ENCODE measurements around the gene QRICH1. TPM values are rescaled to one million over a fixed set of nuclear protein-coding genes. Genes with fewer than 3 reads are reported as not detected.

Gene QRICH1
- total RNA-seq, 4 donors from 2014 or later, result 66.2 to 93.9 (median 82.6) TPM

- no peak overlapping the region for H3K4me3 ChIP-seq
- TF ChIP-seq EP300 (IDR thresholded peaks at IDR 0.05) (no peak), CTCF (IDR thresholded peaks at IDR 0.05) (no peak), POLR2A (IDR thresholded peaks at IDR 0.05) (no peak)
- WGBS, 2 donors, result 85 to 86% methylated on average over 11 to 12 of the region's 12 CpGs
- peaks cover 2 to 24% (median 14%) of the 10 kb centered on the region in 4 donors for H3K4me1 ChIP-seq
- peaks cover 4 to 84% (median 22%) of the 10 kb centered on the region in 3 donors for H3K36me3 ChIP-seq
- no peak overlapping the region for H3K27ac ChIP-seq
- no peaks in the 10 kb centered on the region for H3K9me3 ChIP-seq
- H3K27me3 ChIP-seq, result no peaks in the 10 kb centered on the region
- DNase-seq (ENCODE audit: low spot score in 2 of 2), result no peak
Observed at GRCh38 chr3:49122022-49122421, 28.2 kb upstream of the QRICH1 start.

- peaks cover 2 to 24% (median 14%) of the 10 kb centered on the region in 4 donors for H3K4me1 ChIP-seq
- peaks cover 6 to 84% (median 30%) of the 10 kb centered on the region in 3 donors for H3K36me3 ChIP-seq
- peak overlapping the region; percentile 75 to 98 (median 94) for H3K27ac ChIP-seq
- H3K9me3 ChIP-seq, result no peaks in the 10 kb centered on the region
- H3K4me3 ChIP-seq, result peak overlapping the region; percentile 82 to 96 (median 92)
- WGBS, 2 donors, result 68 to 71% methylated on average over 17 of the region's 17 CpGs
- TF ChIP-seq CTCF (IDR thresholded peaks at IDR 0.05), result no peak
- TF ChIP-seq EP300 (IDR thresholded peaks at IDR 0.05), result no peak
- no peak for TF ChIP-seq POLR2A (IDR thresholded peaks at IDR 0.05)
- no peaks in the 10 kb centered on the region for H3K27me3 ChIP-seq
- DNase-seq (ENCODE audit: low spot score in 2 of 2), result no peak
Observed at GRCh38 chr3:49121132-49121736, 27.4 kb upstream of the QRICH1 start.

GRCh38 chr3:49120438-49121131, 26.7 kb upstream of the QRICH1 start, which contains the start of gene USP19:
Gene USP19 (minus strand): TSS chr3:49120823. CDS start chr3:49119145, 1,678 bp downstream.
- TF ChIP-seq EP300 (IDR thresholded peaks at IDR 0.05) (peak; percentile 91 to 93), CTCF (IDR thresholded peaks at IDR 0.05) (peak in 2 of 5 experiments; percentile 18 to 29), POLR2A (IDR thresholded peaks at IDR 0.05) (peak; percentile 36 to 62)
- Histone ChIP-seq H3K4me1 (peaks cover 2 to 24% (median 14%) of the 10 kb centered on the region in 4 donors), H3K36me3 (peaks cover 6 to 84% (median 35%) of the 10 kb centered on the region in 3 donors), H3K27me3 (no peaks in the 10 kb centered on the region), H3K4me3 (peak within 1 kb of the TSS; percentile 82 to 96 (median 92)), H3K27ac (peak within 1 kb of the TSS; percentile 75 to 98 (median 94)), H3K9me3 (no peaks in the 10 kb centered on the region)
- DNase-seq (ENCODE audit: low spot score in 2 of 2), result peak; percentile 90 to 92
- WGBS, 2 donors, result 1% methylated on average over 38 to 59 of the region's 70 CpGs

- Histone ChIP-seq H3K9me3 (no peaks in the 10 kb centered on the region), H3K27ac (peak overlapping the region; percentile 75 to 98 (median 94)), H3K4me3 (peak overlapping the region; percentile 82 to 96 (median 92)), H3K4me1 (peaks cover 2 to 24% (median 14%) of the 10 kb centered on the region in 4 donors), H3K27me3 (no peaks in the 10 kb centered on the region), H3K36me3 (peaks cover 6 to 84% (median 40%) of the 10 kb centered on the region in 3 donors)
- no peak for DNase-seq (ENCODE audit: low spot score in 2 of 2)
- TF ChIP-seq POLR2A (IDR thresholded peaks at IDR 0.05), result no peak
- no peak for TF ChIP-seq EP300 (IDR thresholded peaks at IDR 0.05)
- TF ChIP-seq CTCF (IDR thresholded peaks at IDR 0.05), result no peak
- WGBS, 2 donors, result 0% methylated on average over 6 to 9 of the region's 9 CpGs
Observed at GRCh38 chr3:49120096-49120437, 26.2 kb upstream of the QRICH1 start.

- H3K36me3 ChIP-seq, result peaks cover 3 to 84% (median 47%) of the 10 kb centered on the region in 3 donors
- no peaks in the 10 kb centered on the region for H3K27me3 ChIP-seq
- WGBS, 2 donors, result 41 to 70% methylated on average over 3 of the region's 3 CpGs
- H3K27ac ChIP-seq, result peak overlapping the region in 2 of 4 donors; percentile 96 to 98
- no peak for TF ChIP-seq EP300 (IDR thresholded peaks at IDR 0.05)
- TF ChIP-seq POLR2A (IDR thresholded peaks at IDR 0.05), result no peak
- TF ChIP-seq CTCF (IDR thresholded peaks at IDR 0.05), result no peak
- DNase-seq (ENCODE audit: low spot score in 2 of 2), result no peak
- peaks cover 2 to 24% (median 14%) of the 10 kb centered on the region in 4 donors for H3K4me1 ChIP-seq
- peak overlapping the region; percentile 82 to 96 (median 92) for H3K4me3 ChIP-seq
- no peaks in the 10 kb centered on the region for H3K9me3 ChIP-seq
Observed at GRCh38 chr3:49119439-49119838, 25.6 kb upstream of the QRICH1 start.
